Measurements from ENCODE around the gene MAGEA10. TPM values are rescaled to one million over a fixed set of nuclear protein-coding genes. Genes with fewer than 3 reads are reported as not detected.
"Not testable (repeated sequence)": the region's sequence is repeated elsewhere in the genome, so short reads cannot be mapped to it uniquely, and the experiment has no call there.

The MAGEA10 gene
- polyA plus RNA-seq (ENCODE audit: insufficient read length in 4 of 4): not detected

- no peak for DNase-seq (ENCODE audit: low read depth in 4 of 4, low spot score in 3 of 4)
Observed at GRCh38 chrX:152138388-152138784, at the start of gene MAGEA10. Gene MAGEA10, minus strand, starts transcription at chrX:152138577. Its CDS starts 2,957 bp downstream, at chrX:152135620.

GRCh38 chrX:152177497-152178269 is 39.3 kb upstream of the MAGEA10 start:
- no peak for DNase-seq (ENCODE audit: low read depth in 4 of 4, low spot score in 3 of 4)

GRCh38 chrX:152177052-152177451 is 38.7 kb upstream of the MAGEA10 start:
- no peak for DNase-seq (ENCODE audit: low read depth in 4 of 4, low spot score in 3 of 4)

- DNase-seq (ENCODE audit: low read depth in 4 of 4, low spot score in 3 of 4): not testable (repeated sequence)
Observed at GRCh38 chrX:152175892-152176291, 37.5 kb upstream of the MAGEA10 start.

- not testable (repeated sequence) for DNase-seq (ENCODE audit: low read depth in 4 of 4, low spot score in 3 of 4)
Observed at GRCh38 chrX:152173923-152174322, 35.5 kb upstream of the MAGEA10 start.

GRCh38 chrX:152170621-152171020 is 32.2 kb upstream of the MAGEA10 start:
- DNase-seq (ENCODE audit: low read depth in 4 of 4, low spot score in 3 of 4): no peak

GRCh38 chrX:152165033-152165743 is 26.8 kb upstream of the MAGEA10 start:
- no peak for DNase-seq (ENCODE audit: low read depth in 4 of 4, low spot score in 3 of 4)

- DNase-seq (ENCODE audit: low read depth in 4 of 4, low spot score in 3 of 4): no peak
Observed at GRCh38 chrX:152157042-152157441, 18.7 kb upstream of the MAGEA10 start.

- DNase-seq (ENCODE audit: low read depth in 4 of 4, low spot score in 3 of 4): no peak
Observed at GRCh38 chrX:152155766-152156310, 17.5 kb upstream of the MAGEA10 start.

GRCh38 chrX:152154050-152154449 is 15.7 kb upstream of the MAGEA10 start:
- DNase-seq (ENCODE audit: low read depth in 4 of 4, low spot score in 3 of 4): no peak

- no peak for DNase-seq (ENCODE audit: low read depth in 4 of 4, low spot score in 3 of 4)
Observed at GRCh38 chrX:152151256-152151655, 12.9 kb upstream of the MAGEA10 start.

GRCh38 chrX:152149648-152150047 is 11.3 kb upstream of the MAGEA10 start:
- no peak for DNase-seq (ENCODE audit: low read depth in 4 of 4, low spot score in 3 of 4)

GRCh38 chrX:152139589-152139988 is 1.2 kb upstream of the MAGEA10 start:
- DNase-seq (ENCODE audit: low read depth in 4 of 4, low spot score in 3 of 4): no peak

GRCh38 chrX:152137771-152138387 is 498 bp downstream of the MAGEA10 start:
- DNase-seq (ENCODE audit: low read depth in 4 of 4, low spot score in 3 of 4): no peak

- no peak for DNase-seq (ENCODE audit: low read depth in 4 of 4, low spot score in 3 of 4)
Observed at GRCh38 chrX:152136312-152136711, 2.1 kb downstream of the MAGEA10 start.

- DNase-seq (ENCODE audit: low read depth in 4 of 4, low spot score in 3 of 4): no peak
Observed at GRCh38 chrX:152131525-152131924, 6.9 kb downstream of the MAGEA10 start.

- not testable (repeated sequence) for DNase-seq (ENCODE audit: low read depth in 4 of 4, low spot score in 3 of 4)
Observed at GRCh38 chrX:152129069-152129844, 9.1 kb downstream of the MAGEA10 start.

- no peak for DNase-seq (ENCODE audit: low read depth in 4 of 4, low spot score in 3 of 4)
Observed at GRCh38 chrX:152117305-152117704, 21.1 kb downstream of the MAGEA10 start.

- no peak for DNase-seq (ENCODE audit: low read depth in 4 of 4, low spot score in 3 of 4)
Observed at GRCh38 chrX:152108527-152108926, 29.9 kb downstream of the MAGEA10 start.

- no peak for DNase-seq (ENCODE audit: low read depth in 4 of 4, low spot score in 3 of 4)
Observed at GRCh38 chrX:152103866-152104265, 34.5 kb downstream of the MAGEA10 start.
